Measurements from ENCODE around the gene LGALS12. TPM values are rescaled to one million over a fixed set of nuclear protein-coding genes. Genes with fewer than 3 reads are reported as not detected.

The LGALS12 gene
- total RNA-seq, 2 donors from 2014 or later: 0.24 TPM; not detected in 1

- intact Hi-C loops (cut with DNase I): no loop called here
- H3K36me3 ChIP-seq: no peaks in the 10 kb centered on the region
These were observed 26.2 kb downstream of the LGALS12 start for GRCh38 chr11:63532117-63532516.

GRCh38 chr11:63532799-63533475 lies 27.1 kb downstream of the LGALS12 start:
- H3K27ac ChIP-seq: no peak overlapping the region
- H3K4me1 ChIP-seq: peaks cover 9% of the 10 kb centered on the region
- H3K36me3 ChIP-seq: no peaks in the 10 kb centered on the region
- intact Hi-C loops (cut with DNase I): no loop called here
- no peak overlapping the region for H3K4me3 ChIP-seq
- no peak for DNase-seq
- TF ChIP-seq, protein P1, sequence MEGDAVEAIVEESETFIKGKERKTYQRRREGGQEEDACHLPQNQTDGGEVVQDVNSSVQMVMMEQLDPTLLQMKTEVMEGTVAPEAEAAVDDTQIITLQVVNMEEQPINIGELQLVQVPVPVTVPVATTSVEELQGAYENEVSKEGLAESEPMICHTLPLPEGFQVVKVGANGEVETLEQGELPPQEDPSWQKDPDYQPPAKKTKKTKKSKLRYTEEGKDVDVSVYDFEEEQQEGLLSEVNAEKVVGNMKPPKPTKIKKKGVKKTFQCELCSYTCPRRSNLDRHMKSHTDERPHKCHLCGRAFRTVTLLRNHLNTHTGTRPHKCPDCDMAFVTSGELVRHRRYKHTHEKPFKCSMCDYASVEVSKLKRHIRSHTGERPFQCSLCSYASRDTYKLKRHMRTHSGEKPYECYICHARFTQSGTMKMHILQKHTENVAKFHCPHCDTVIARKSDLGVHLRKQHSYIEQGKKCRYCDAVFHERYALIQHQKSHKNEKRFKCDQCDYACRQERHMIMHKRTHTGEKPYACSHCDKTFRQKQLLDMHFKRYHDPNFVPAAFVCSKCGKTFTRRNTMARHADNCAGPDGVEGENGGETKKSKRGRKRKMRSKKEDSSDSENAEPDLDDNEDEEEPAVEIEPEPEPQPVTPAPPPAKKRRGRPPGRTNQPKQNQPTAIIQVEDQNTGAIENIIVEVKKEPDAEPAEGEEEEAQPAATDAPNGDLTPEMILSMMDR (IDR thresholded peaks at IDR 0.05): no peak
- no peak overlapping the region for H3K9ac ChIP-seq (ENCODE audit: low read depth in 2 of 2, low read length in 2 of 2)
- no peaks in the 10 kb centered on the region for H3K9me3 ChIP-seq
- no peaks in the 10 kb centered on the region for H3K27me3 ChIP-seq

More at GRCh38 chr11:63532117-63532516, 26.2 kb downstream of the LGALS12 start:
- DNase-seq: no peak
- Histone ChIP-seq H3K27me3 (no peaks in the 10 kb centered on the region), H3K27ac (no peak overlapping the region), H3K9ac (ENCODE audit: low read depth in 2 of 2, low read length in 2 of 2) (no peak overlapping the region), H3K9me3 (no peaks in the 10 kb centered on the region), H3K4me3 (no peak overlapping the region), H3K4me1 (peaks cover 6% of the 10 kb centered on the region)
- TF ChIP-seq, protein P1 (IDR thresholded peaks at IDR 0.05): no peak

- H3K27ac ChIP-seq: no peak overlapping the region
- H3K4me3 ChIP-seq: no peak overlapping the region
- H3K36me3 ChIP-seq: no peaks in the 10 kb centered on the region
- H3K27me3 ChIP-seq: no peaks in the 10 kb centered on the region
- no peak overlapping the region for H3K9ac ChIP-seq (ENCODE audit: low read depth in 2 of 2, low read length in 2 of 2)
- intact Hi-C loops (cut with DNase I): no loop called here
- peaks cover 10% of the 10 kb centered on the region for H3K4me1 ChIP-seq
- DNase-seq: no peak
- H3K9me3 ChIP-seq: no peaks in the 10 kb centered on the region
- TF ChIP-seq, protein P1 (IDR thresholded peaks at IDR 0.05): no peak
These were observed 28.2 kb downstream of the LGALS12 start for GRCh38 chr11:63534076-63534475.

GRCh38 chr11:63534895-63535461 lies 29.1 kb downstream of the LGALS12 start:
- Histone ChIP-seq H3K27ac (peak overlapping the region; percentile 73), H3K4me3 (no peak overlapping the region), H3K9ac (ENCODE audit: low read depth in 2 of 2, low read length in 2 of 2) (no peak overlapping the region), H3K4me1 (peaks cover 10% of the 10 kb centered on the region), H3K9me3 (no peaks in the 10 kb centered on the region), H3K36me3 (no peaks in the 10 kb centered on the region), H3K27me3 (no peaks in the 10 kb centered on the region)
- TF ChIP-seq, protein P1 (IDR thresholded peaks at IDR 0.05): no peak
- intact Hi-C loops (cut with DNase I): no loop called here
- no peak for DNase-seq

DNA sequence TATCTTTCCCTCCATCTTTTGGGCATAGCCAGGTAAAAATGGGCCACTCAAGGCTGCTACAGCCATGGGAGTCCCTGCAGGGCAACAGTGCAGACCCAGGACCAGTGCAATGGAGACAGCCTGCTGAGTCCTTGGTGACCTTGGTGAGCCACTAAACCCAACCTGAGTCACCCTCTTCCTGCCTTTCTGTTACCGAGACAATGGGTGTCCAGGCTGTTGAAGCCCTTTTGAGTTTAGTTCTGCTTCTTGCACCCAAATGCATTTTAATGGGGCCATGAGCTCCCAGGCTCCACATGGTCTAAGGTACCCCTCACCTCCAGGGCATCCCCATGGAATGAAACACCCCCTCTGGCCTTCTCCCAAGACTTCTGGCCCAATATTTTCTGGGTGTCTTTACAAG lies 29.9 kb downstream of the LGALS12 start:
- intact Hi-C loops (cut with DNase I): no loop called here
- Histone ChIP-seq H3K9me3 (no peaks in the 10 kb centered on the region), H3K27ac (peak overlapping the region; percentile 73), H3K9ac (ENCODE audit: low read depth in 2 of 2, low read length in 2 of 2) (no peak overlapping the region), H3K4me3 (no peak overlapping the region), H3K4me1 (peaks cover 10% of the 10 kb centered on the region), H3K27me3 (no peaks in the 10 kb centered on the region), H3K36me3 (no peaks in the 10 kb centered on the region)
- no peak for DNase-seq
- TF ChIP-seq, protein P1 (IDR thresholded peaks at IDR 0.05): no peak
